PC-3 (cell line): ENCODE measurements around the gene PTPRN2. TPM values are rescaled to one million over a fixed set of nuclear protein-coding genes. Genes with fewer than 3 reads are reported as not detected.
A peak's percentile ranks its signal among the peaks of the same experiment; 100 is the strongest.

ENCODE experiments used
- ATAC-seq: fragments of 200-7000 bp; cut with Tn5 transposase; 2 replicates; pipeline ENCODE4 v1.9.1; 2020; ENCODE audit warnings: mild to moderate bottlenecking, moderate library complexity
- BruUV-seq: library from RNA; stranded (reverse); fragments of 400-500 nt; replicated peaks from 2 replicates; lab custom pipeline; 2021; lab: Mats Ljungman, UMichigan
- CTCF ChIA-PET: fragments of 300-600 bp; sonication (Branson Sonifier 250); formaldehyde crosslinking; loops from one replicate; lab custom pipeline; 2022; ENCODE audit warnings: antibody characterized with exemption; lab: Charles Lee
- POLR2A ChIA-PET: fragments of 300-600 bp; sonication (Branson Sonifier 250); formaldehyde crosslinking; loops from one replicate; lab custom pipeline; 2022; ENCODE audit warnings: antibody characterized with exemption; ENCODE audit not compliant: unreplicated experiment; lab: Charles Lee
- DNase-seq: peaks from one replicate; pipeline ENCODE4 v3.0.0-alpha.2; 2015
- H2AFZ ChIP-seq: fragments of 300-600 bp; sonication (generic); 2 replicates; pipeline ENCODE4 v1.6.0; 2016; ENCODE audit warnings: antibody characterized with exemption, low read length
- H3F3A ChIP-seq: fragments of 300-600 bp; sonication (generic); one replicate; pipeline ENCODE4 v1.6.0; 2017; ENCODE audit warnings: antibody characterized with exemption, low read length, control low read depth, mild to moderate bottlenecking; ENCODE audit not compliant: unreplicated experiment
- H3K27ac ChIP-seq: fragments of 300-600 bp; sonication (generic); 2 replicates; pipeline ENCODE4 v1.5.1; 2016; ENCODE audit warnings: mild to moderate bottlenecking, low read length
- H3K27me3 ChIP-seq: fragments of 300-600 bp; sonication (generic); 2 replicates; pipeline ENCODE4 v1.6.1; 2016; ENCODE audit warnings: low read length, mixed read lengths
- H3K36me3 ChIP-seq: fragments of 300-600 bp; sonication (generic); 2 replicates; pipeline ENCODE4 v1.6.1; 2016; ENCODE audit warnings: low read depth, mixed run types, low read length, mixed read lengths
- H3K4me1 ChIP-seq: fragments of 300-600 bp; sonication (generic); 2 replicates; pipeline ENCODE4 v1.5.1; 2016; ENCODE audit warnings: low read length; ENCODE audit not compliant: insufficient read depth
- H3K4me2 ChIP-seq: fragments of 300-600 bp; sonication (generic); 2 replicates; pipeline ENCODE4 v1.6.0; 2016; ENCODE audit warnings: low read length
- H3K4me3 ChIP-seq: fragments of 300-600 bp; sonication (generic); 2 replicates; pipeline ENCODE4 v1.5.1; 2016; ENCODE audit warnings: mild to moderate bottlenecking, low read length, mixed read lengths
- H3K79me2 ChIP-seq: fragments of 300-600 bp; sonication (generic); 2 replicates; pipeline ENCODE4 v1.6.1; 2017; ENCODE audit warnings: low read length, mixed read lengths
- H3K9ac ChIP-seq: fragments of 300-600 bp; sonication (generic); 2 replicates; pipeline ENCODE4 v1.6.0; 2016; ENCODE audit warnings: mild to moderate bottlenecking, low read length
- H3K9me2 ChIP-seq: fragments of 300-600 bp; sonication (generic); replicated peaks from 2 replicates; pipeline ENCODE4 v1.6.1; 2016; ENCODE audit warnings: mixed run types, low read length, mixed read lengths
- H3K9me3 ChIP-seq: fragments of 300-600 bp; sonication (generic); 2 replicates; pipeline ENCODE4 v1.6.1; 2016; ENCODE audit warnings: low read length, mixed read lengths
- H4K20me1 ChIP-seq: fragments of 300-600 bp; sonication (generic); 2 replicates; pipeline ENCODE4 v1.6.1; 2016; ENCODE audit warnings: low read length, mixed read lengths
- CTCF ChIP-seq: fragments of 300-600 bp; sonication (generic); conservative IDR thresholded peaks from 2 replicates; pipeline ENCODE4 v1.5.1; 2017; ENCODE audit warnings: antibody characterized with exemption, low read depth, mild to moderate bottlenecking, low read length
- EZH2 ChIP-seq: fragments of 300-600 bp; sonication (generic); IDR thresholded peaks from one replicate; pipeline ENCODE4 v1.6.1; 2017; ENCODE audit warnings: antibody characterized with exemption, mild to moderate bottlenecking, low read length; ENCODE audit not compliant: unreplicated experiment
- EZH2phosphoT487 ChIP-seq: fragments of 300-600 bp; sonication (generic); IDR thresholded peaks from 2 replicates; pipeline ENCODE4 v1.6.1; 2018; ENCODE audit warnings: mild to moderate bottlenecking, antibody characterized with exemption, low read length, borderline replicate concordance
- intact Hi-C: fragments of 100-400 bp; cut with micrococcal nuclease; formaldehyde crosslinking; loops from 2 replicates; pipeline ENCODE4 v1.9.0; 2023
- total RNA-seq: library from RNA; depleted of rRNA; stranded (reverse); fragments of >200 nt; gene quantifications from 2 replicates; pipeline ENCODE4 v1.2.3, GENCODE V29; 2014

PTPRN2 gene
- total RNA-seq, 1 experiment from 2014 or later: 3.2 TPM

DNA sequence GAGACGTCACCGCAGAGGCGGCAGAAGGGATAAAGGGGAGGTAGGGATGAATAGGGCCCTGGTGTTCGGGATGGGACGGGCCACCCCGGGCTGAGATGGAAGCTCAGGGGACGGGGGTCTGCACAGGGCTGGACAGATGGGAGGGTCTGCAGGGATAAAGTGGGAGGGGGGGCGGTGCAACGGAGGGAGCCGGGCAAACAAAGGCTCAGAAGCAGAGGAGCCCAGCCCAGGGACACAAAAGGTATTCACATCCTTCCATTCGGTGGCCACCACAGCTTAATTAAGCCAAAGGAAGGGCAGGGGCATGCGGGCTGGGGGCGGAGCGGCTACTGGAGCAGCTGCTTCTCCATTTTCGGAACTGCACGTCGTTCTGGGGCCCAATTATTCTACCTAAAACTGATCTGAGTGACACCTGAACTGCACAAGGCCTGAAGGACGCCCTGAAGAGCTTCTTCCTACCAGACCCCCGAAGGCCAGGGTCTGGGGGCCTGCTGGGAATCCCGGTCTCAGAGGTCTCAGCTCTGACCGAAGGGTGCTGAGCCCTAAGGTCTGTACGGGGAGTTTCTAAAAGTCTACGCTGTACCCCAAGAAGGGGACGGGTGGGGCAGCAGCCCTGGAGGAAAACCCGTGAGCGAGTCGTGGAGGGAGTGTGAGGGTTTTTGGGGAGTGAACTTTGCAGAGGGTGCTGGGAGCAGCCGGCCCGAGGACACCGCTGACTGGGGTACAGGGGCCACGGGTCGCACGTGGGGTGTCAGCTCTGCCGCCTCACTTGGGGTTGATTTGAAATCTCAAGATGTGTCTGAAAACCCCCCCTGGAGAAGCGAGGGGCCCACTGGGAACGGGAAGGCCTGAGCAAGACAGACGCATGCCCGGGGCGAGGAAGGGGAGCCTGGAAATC lies 916.0 kb downstream of the PTPRN2 start:
- no peaks in the 10 kb centered on the region for H3K9me2 ChIP-seq
- DNase-seq (no peak), ATAC-seq (no peak)
- no peaks in the 10 kb centered on the region for H3K27me3 ChIP-seq
- intact Hi-C loops: no loop called here
- ChIA-PET CTCF (no interaction called here), POLR2A (no interaction called here)
- no peaks in the 10 kb centered on the region; the same call in 1 of the 2 replicates for H4K20me1 ChIP-seq
- no peak overlapping the region for H3K27ac ChIP-seq
- no peak overlapping the region for H3K4me2 ChIP-seq
- H3K36me3 ChIP-seq: no peaks in the 10 kb centered on the region
- H3K9ac ChIP-seq: no peak overlapping the region
- no peak overlapping the region for H2AFZ ChIP-seq
- H3K4me3 ChIP-seq: no peak overlapping the region
- peaks cover 1% of the 10 kb centered on the region; the same call in 1 of the 2 replicates for H3K4me1 ChIP-seq
- H3K79me2 ChIP-seq: 0 out of 2 replicates have a peak, but pooled peaks cover 10% of the 10 kb centered on the region
- no peaks in the 10 kb centered on the region for H3F3A ChIP-seq
- BruUV-seq: no TSS peak
- TF ChIP-seq CTCF (no peak), EZH2 (no peak), EZH2phosphoT487 (no peak)
- H3K9me3 ChIP-seq: no peaks in the 10 kb centered on the region

DNA sequence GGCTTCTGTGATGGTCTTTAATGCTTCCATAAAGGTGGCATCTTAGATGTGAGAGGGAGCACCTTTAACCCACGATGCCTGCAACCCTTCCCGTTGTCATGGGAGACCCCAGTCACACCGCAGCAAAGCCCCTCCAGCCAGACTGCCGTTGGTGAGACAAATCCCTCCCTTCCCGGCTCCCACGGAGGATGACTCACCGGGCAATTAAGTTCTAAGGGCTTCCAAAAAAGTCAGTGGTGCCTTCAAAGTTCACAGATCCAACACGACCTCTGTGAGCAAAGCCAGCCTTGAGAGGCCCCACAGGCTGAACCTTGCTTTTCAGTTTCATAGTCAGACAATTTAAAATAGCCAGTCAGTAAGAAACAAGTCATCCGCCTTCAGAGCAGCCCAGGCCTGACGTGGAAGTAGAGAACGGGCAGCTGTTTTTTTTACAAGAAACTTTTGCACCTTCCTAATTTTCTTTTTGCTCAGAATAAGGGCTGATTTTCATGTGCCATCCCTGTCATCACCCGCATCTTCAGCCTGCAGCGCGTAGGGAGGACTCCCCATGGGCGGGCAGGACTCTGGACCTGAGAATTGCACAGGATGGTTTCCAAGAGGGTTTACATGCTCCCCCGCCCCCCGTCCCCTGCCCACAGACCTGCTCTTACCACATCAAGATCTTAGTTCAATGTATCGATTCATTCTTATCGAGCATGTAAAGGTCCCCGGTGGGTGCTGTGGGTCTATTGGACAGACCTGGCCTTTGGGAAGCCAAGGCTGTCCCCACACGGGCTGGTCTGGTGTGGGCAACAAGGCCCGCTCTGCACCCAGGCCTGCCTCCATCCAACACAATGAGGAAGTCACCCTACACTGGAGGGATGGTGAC lies 916.9 kb downstream of the PTPRN2 start:
- CTCF ChIA-PET: no interaction called here
- no peaks in the 10 kb centered on the region for H3K9me3 ChIP-seq
- no peak overlapping the region for H3K9ac ChIP-seq
- H3K27ac ChIP-seq: no peak overlapping the region
- BruUV-seq: no TSS peak
- H3K36me3 ChIP-seq: no peaks in the 10 kb centered on the region
- H3K4me2 ChIP-seq: no peak overlapping the region
- POLR2A ChIA-PET: no interaction called here
- no peaks in the 10 kb centered on the region for H3K27me3 ChIP-seq
- TF ChIP-seq EZH2phosphoT487 (no peak), CTCF (no peak), EZH2 (no peak)
- H3K4me3 ChIP-seq: no peak overlapping the region
- peak; percentile 38; the same call in 1 of the 2 replicates for ATAC-seq
- 0 out of 2 replicates have a peak, but pooled peaks cover 5% of the 10 kb centered on the region for H3K79me2 ChIP-seq
- peak; percentile 15 for DNase-seq
- no peaks in the 10 kb centered on the region for H4K20me1 ChIP-seq
- H3K4me1 ChIP-seq: no peaks in the 10 kb centered on the region; the same call in 1 of the 2 replicates
- no peak overlapping the region for H2AFZ ChIP-seq
- intact Hi-C loops: no loop called here
- H3K9me2 ChIP-seq: no peaks in the 10 kb centered on the region
- H3F3A ChIP-seq: no peaks in the 10 kb centered on the region
